NCI-H510A treated with DMSO at 0.1 percent for 48 hours (cell line): ENCODE data around the gene SLCO4A1.

Experiments used
- DNase-seq: peaks from one replicate; lab custom pipeline; 2025; lab: John Stamatoyannopoulos, UW

The SLCO4A1 gene

GRCh38 chr20:62642051-62642665, at the start of gene SLCO4A1:
Gene SLCO4A1, plus strand, starts transcription at chr20:62642503. Its CDS starts 13,952 bp downstream, at chr20:62656455.
- no peak for DNase-seq

DNA sequence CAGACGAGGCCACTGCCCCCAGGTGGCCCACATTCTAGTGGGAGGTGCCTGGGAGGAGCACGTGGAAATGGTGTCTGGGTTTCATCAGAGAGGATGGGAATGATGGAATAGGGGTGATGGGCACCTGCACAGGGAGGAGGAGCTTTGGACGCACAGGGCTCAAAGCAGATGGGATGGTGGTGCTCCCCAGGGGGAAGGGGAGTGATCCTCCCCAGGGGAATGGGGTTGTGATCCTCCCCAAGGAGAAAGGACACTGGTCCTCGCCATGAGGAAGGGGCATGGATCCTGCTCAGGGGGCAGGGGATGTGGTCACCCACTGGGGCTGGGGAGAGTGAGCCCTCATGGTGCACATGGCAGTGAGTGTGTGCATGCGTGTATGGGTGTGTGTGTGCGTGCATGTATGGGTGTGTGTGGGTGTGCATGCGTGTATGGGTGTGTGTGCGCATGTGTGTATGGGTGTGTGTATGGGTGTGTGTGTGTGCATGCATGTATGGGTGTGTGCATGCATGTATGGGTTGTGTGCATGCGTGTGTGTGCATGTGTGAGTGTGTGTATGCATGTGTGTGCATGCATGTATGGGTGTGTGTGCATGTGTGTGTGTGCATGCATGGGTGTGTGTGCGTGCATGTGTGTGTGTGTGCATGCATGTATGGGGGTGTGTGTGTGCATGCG, 49.7 kb upstream of the SLCO4A1 start:
- DNase-seq: no peak

DNA sequence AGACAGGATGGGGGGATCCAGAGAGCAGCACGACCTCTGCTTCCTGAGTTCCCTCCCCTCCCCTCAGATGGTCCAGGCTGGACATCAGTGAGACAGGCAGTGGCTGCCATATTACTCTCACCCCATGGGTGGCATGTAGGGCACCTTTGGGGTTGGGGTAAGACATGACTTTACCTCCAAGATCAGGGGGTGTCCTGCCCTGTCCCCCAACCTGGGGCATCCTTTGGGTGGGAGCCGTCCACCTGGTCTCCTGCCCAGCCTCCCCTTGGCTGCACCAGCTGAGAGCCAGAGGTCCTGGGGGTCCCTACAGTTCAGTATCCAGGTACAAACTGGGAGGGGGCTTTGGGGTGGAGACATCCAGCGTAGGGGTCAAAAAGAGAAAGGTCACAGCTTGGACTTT, 48.7 kb upstream of the SLCO4A1 start:
- DNase-seq: no peak

- no peak for DNase-seq
These were observed 47.2 kb upstream of the SLCO4A1 start for GRCh38 chr20:62595069-62595468.

- no peak for DNase-seq
These were observed 46.8 kb upstream of the SLCO4A1 start for GRCh38 chr20:62595491-62595890.

DNA sequence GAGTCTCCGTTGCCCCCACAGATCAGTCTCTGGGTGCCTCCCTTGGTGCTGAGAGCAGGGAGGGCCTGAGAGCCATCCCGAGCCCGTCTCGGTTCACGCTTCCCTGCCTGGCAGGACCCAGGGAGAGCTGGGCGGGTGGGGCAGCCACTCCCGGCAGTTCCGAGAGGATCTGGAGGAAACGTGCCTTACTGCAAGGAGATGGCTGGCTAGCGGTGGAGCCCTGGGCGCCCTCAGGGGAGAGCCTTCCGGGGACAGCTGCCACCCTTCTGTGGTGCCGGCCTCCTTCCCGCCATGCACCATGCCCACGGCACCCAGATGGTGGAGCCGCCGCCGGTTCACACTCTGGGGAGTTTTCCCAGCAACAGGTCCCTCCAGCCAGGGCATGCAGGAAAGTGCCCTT, 45.8 kb upstream of the SLCO4A1 start:
- no peak for DNase-seq

DNA sequence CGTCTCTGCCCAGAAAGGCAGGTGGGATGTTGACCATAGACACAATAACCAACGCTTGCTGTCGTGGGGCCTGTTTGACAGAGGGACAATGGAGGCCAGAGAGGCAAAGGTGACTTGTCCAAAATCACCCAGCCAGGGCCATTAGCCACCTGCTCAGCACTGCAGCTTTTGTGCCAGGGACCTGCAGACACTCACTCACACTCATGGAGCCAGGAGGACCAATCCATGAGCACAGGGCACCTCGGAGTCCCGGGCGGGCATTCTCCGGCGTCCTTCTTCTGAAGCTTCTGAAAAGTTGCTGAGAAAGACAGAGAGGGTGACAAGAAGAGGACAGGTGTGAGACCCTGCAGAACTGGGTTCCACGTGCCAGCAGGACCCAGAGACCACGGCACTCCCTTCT, 45.4 kb upstream of the SLCO4A1 start:
- DNase-seq: no peak

DNA sequence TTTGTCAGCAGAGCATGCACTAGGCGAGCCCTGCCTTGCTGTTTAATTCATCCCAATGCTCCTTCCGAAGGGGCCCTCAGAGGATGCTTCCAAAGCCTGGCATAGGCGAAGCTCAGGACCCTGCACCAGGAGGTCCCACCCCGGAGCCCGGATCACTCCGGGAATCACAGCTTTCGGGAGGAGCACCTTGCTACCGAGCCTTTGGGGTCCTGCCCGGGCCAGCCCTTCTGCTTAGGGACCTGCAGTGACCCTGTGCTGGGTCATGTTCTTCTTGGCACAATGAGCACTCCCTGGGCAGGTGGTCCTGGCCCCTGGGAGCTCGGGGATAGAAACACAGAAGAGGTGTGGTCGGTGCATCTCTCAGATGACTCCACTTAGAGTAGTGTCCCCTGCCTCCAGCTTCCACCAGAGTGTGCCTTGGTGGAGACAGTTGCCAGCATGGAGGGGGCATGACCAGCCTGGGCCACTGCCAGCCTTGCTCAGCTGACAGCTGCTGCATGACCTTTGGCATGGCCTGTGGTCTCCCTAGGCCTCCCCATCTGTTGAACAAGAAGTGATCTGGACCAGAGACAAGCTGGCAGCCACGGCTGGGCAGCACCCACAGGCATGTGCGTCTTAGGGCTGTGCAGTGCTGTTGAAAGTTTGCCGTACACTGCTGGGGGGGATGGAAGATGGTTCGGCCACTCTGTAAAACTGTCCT, 44.7 kb upstream of the SLCO4A1 start:
- no peak for DNase-seq

- no peak for DNase-seq
These were observed 43.5 kb upstream of the SLCO4A1 start for GRCh38 chr20:62598761-62599194.

- no peak for DNase-seq
These were observed 42.8 kb upstream of the SLCO4A1 start for GRCh38 chr20:62599216-62600110.

DNA sequence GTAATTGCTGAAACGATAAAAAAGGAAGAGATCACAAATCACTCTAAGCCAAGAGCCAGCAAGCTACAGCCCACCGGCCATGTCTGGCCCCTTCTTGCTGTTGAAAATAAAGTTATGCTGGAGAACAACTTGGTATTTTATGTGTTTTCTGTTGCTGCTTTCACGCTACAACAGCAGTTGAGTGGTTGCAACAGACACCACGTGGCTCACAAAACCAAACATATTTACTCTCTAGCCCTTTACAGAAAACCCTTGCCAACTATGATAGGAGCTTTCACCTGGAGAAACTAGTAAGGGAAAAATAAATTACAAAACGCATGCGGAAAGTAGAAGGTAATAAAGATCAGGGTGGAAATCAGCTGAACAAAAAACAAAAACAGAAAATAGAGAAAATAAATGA, 41.1 kb upstream of the SLCO4A1 start:
- DNase-seq: no peak

DNA sequence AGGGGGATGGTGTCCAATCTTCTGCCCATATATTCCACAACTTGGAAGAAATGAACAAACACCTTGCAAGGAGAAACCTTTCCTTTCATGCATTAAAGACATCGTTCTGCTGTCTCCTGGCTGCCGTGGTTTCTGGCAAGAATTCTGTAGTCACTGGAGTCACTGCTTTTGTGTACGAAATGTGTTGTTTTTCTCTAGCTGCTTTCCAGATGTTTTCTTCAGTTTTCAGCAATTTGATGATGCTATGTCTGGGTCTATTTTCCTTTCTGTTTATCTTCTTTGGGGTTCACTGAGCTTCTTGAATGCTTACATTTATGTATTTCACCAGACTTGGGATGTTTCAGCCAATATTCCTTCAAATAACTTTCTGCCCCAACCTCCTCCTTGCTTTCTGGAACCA, 40.6 kb upstream of the SLCO4A1 start:
- no peak for DNase-seq

DNA sequence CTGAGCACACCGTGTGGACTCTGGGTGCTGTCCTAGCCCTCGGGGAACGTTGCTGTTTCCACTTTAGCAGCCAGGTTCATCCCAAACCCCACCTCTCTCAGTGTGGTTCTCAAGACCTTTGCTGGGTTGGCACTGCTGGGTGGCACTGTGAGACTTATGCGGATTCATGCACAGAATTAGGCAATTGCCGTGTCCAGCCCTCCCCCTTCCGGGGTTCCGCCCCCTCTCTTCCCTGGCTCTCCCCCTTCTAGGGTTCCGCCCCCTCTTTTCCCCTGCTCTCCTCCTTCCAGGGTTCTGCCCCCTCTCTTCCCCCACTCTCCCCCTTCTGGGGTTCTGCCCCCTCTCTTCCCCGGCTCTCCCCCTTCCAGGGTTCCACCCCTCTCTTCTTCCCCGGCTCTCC, 39.8 kb upstream of the SLCO4A1 start:
- no peak for DNase-seq

GRCh38 chr20:62603021-62603906, 39.0 kb upstream of the SLCO4A1 start:
- DNase-seq: no peak

GRCh38 chr20:62603907-62604785, 38.2 kb upstream of the SLCO4A1 start:
- DNase-seq: no peak

- no peak for DNase-seq
These were observed 37.5 kb upstream of the SLCO4A1 start for GRCh38 chr20:62604796-62605195.

GRCh38 chr20:62605236-62605943, 36.9 kb upstream of the SLCO4A1 start:
- no peak for DNase-seq

- DNase-seq: no peak
These were observed 36.3 kb upstream of the SLCO4A1 start for GRCh38 chr20:62606016-62606415.

DNA sequence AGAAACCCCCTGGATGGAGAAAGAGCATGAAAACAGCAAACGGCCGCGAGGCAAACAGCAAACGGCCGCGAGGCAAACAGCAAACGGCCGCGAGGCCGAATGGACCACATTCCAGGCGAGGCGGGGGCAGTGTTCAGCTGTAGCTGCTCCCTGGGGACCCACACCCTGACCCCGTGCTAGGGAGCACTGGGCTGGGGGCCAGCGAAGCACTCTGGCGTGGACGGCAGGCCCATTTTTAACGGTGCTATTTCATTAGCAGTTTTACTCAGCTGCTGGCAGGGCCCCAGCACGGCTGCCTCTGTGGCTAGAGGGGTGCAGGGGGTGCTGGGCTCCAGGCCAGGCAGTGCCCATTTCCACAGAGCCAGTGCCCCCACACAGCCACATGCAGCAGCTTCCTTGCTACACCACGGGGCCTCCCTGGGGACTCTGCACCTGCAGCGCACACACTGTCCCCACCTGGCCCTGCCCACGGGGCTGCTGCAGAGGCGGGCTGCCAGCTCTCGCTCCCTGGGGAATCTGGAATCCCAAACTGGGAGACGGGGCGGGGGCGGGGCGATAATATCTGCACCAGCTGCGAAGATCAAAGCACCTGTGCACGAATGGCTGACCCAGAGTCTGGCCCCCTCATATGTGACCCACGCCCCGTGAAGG, 35.6 kb upstream of the SLCO4A1 start:
- DNase-seq: no peak
